Dendritic cell treated with granulocyte-macrophage colony-stimulating factor and Interleukin-4, amounts not matched to agents 40 ng/mL and 50 ng/mL, for 4 days (primary cell): ENCODE results near the gene PYGO2.
"Not testable (repeated sequence)": the region's sequence is repeated elsewhere in the genome, so short reads cannot be mapped to it uniquely, and the experiment has no call there.

Experiments
- H3K27ac Mint-ChIP-seq: one replicate; pipeline ENCODE4 v1.8.0; 2022; ENCODE audit warnings: mild to moderate bottlenecking, mixed read lengths
- H3K27me3 Mint-ChIP-seq: one replicate; pipeline ENCODE4 v1.8.0; 2022; ENCODE audit warnings: mild to moderate bottlenecking, mixed read lengths
- H3K36me3 Mint-ChIP-seq: one replicate; pipeline ENCODE4 v1.8.0; 2022; ENCODE audit warnings: low read depth, mixed read lengths
- H3K4me1 Mint-ChIP-seq: one replicate; pipeline ENCODE4 v1.8.0; 2022; ENCODE audit warnings: low read depth, mixed read lengths
- H3K4me3 Mint-ChIP-seq: one replicate; pipeline ENCODE4 v1.8.0; 2022; ENCODE audit warnings: mild to moderate bottlenecking, moderate library complexity, mixed read lengths
- H3K9me3 Mint-ChIP-seq: one replicate; pipeline ENCODE4 v1.8.0; 2022; ENCODE audit warnings: mixed read lengths
- intact Hi-C: fragments of 100-400 bp; cut with micrococcal nuclease; formaldehyde crosslinking; loops from one replicate; pipeline ENCODE4 v1.15.0; 2022

Gene PYGO2

DNA sequence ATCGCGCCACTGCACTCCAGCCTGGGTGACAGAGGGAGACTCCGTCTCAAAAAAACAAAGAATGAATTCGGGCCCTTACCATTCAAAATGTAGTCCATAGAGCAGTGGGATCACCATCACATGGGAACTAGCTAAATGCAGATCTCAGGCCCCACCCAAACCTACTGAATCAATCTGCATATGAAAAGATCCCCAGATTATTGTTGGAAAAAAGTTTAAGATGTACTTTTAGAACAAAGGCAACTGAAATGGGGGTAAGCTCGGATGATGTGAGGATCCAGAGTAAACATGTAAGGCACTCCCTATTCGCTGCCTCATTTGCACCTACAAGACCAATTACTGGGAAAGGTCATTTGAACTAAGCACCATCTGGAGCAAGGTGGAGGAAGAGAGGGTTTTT lies 20.8 kb upstream of the PYGO2 start:
- Mint-ChIP-seq H3K27ac (no peak overlapping the region), H3K27me3 (no peaks in the 10 kb centered on the region), H3K4me1 (peaks cover 6% of the 10 kb centered on the region), H3K36me3 (peaks cover 29% of the 10 kb centered on the region), H3K9me3 (no peaks in the 10 kb centered on the region), H3K4me3 (no peak overlapping the region)
- intact Hi-C loops: loop anchor here (2.0 kb wide), 1 partner anchor 16 kb away; no protein-coding TSS in a partner anchor

DNA sequence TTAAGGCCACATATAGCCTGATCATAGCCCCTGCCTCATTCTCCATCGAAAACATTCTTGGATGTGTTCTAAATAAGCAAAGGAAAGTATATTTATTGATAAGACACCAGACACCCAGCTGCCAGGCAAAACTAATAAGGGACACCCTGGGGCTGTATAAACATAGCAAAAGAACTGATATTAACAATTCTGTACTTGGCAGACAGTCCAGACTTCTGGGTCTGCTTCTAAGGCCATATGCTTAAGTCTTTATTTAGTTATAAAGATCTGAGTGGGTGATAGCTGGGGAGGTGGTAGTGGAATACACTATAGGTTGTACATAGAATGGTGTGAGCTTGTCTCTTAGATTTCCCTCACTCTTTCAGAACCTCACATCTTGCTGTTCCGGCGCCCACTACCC lies 16.8 kb upstream of the PYGO2 start:
- Mint-ChIP-seq H3K27ac (no peak overlapping the region), H3K27me3 (no peaks in the 10 kb centered on the region), H3K4me1 (no peaks in the 10 kb centered on the region), H3K4me3 (no peak overlapping the region), H3K9me3 (no peaks in the 10 kb centered on the region), H3K36me3 (peaks cover 7% of the 10 kb centered on the region)
- intact Hi-C loops: no loop called here

DNA sequence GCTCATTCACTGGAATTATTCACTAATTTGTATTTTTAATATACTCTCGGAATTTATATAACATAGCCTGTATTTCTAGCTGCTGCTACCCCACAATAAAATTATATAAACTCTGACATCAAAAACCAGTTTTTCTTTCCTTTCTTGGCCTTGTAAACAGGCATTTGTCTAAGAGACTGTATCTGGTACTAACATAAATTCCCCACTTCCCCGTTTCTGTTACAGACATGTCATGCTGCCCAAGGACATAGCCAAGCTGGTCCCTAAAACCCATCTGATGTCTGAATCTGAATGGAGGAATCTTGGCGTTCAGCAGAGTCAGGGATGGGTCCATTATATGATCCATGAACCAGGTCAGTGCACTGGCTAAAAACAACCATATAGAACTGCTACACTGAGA lies 16.2 kb upstream of the PYGO2 start:
- H3K27ac Mint-ChIP-seq, H3K36me3 Mint-ChIP-seq, intact Hi-C loops, H3K9me3 Mint-ChIP-seq, H3K4me1 Mint-ChIP-seq, H3K4me3 Mint-ChIP-seq, H3K27me3 Mint-ChIP-seq: not testable (repeated sequence)

DNA sequence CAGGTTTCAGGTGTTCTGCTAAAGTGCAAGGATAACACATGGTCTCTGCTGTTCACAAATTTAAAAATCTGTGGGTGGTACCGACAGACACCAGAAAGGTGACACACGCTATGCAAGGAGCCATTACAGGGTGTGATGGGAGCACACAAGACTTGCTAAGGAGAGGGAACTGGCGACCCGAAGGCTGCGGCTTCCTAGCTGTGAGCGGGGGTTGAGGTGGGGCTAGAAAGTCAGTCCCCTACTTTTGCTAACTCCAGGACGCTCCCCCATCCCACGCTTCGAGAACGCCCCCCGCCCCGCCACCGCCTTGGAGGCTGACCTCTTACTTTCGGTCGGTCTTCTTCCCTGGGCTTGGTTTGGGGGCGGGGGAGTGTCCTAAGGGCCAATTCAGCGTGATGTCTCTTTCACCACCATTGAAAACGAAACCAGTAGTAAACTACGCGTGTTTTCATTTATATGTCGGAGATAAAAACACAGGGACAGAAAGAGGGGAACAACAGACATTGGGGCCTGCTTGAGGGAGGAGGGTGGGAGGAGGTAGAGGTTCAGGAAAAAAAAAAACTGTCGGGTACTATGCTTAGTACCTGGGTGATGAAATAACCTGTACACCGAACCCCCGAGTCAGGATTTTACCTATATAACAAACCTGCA lies 14.0 kb upstream of the PYGO2 start:
- H3K27ac Mint-ChIP-seq: no peak overlapping the region
- no peaks in the 10 kb centered on the region for H3K4me1 Mint-ChIP-seq
- no peaks in the 10 kb centered on the region for H3K9me3 Mint-ChIP-seq
- H3K27me3 Mint-ChIP-seq: no peaks in the 10 kb centered on the region
- H3K36me3 Mint-ChIP-seq: peaks cover 25% of the 10 kb centered on the region
- H3K4me3 Mint-ChIP-seq: no peak overlapping the region
- intact Hi-C loops: loop anchor here (1.0 kb wide), 1 partner anchor 8 kb away; the partner anchor contains the start of gene FLAD1

DNA sequence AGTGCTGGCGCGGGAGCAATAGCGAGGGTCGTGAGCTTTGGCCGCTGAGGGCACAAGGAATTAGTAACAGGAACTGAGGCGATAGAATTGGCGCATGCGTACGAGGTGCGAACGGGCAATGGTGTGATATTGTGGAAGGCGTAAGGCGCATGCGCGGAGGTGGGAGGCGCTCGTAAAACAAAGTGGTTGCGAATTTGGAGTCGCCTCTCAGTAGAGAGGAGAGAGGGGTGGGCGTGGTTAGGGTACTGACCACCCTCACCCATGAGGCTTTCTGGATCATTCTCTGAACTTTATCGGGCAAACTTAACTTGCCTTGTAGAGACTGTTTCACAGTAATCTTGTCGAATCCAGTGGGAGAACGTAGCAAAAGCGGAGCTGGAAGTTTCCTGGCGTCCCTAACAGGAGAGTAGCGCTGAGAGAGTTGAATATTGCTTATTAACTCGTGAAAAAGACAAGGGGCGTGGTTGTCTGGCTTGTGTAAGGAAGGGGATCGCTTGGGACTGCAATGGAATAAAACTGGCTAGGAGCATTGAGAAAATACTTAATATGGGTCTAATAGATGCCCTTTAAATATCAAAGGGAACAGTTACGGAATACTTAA lies 13.3 kb upstream of the PYGO2 start:
- no peaks in the 10 kb centered on the region for H3K4me1 Mint-ChIP-seq
- intact Hi-C loops: loop anchor here (1.0 to 5.0 kb wide), 4 partner anchors 8 to 76 kb away; partner anchors contain the start of genes ADAM15 and FLAD1
- H3K4me3 Mint-ChIP-seq: no peak overlapping the region
- peaks cover 31% of the 10 kb centered on the region for H3K36me3 Mint-ChIP-seq
- H3K27ac Mint-ChIP-seq: no peak overlapping the region
- no peaks in the 10 kb centered on the region for H3K9me3 Mint-ChIP-seq
- H3K27me3 Mint-ChIP-seq: no peaks in the 10 kb centered on the region

DNA sequence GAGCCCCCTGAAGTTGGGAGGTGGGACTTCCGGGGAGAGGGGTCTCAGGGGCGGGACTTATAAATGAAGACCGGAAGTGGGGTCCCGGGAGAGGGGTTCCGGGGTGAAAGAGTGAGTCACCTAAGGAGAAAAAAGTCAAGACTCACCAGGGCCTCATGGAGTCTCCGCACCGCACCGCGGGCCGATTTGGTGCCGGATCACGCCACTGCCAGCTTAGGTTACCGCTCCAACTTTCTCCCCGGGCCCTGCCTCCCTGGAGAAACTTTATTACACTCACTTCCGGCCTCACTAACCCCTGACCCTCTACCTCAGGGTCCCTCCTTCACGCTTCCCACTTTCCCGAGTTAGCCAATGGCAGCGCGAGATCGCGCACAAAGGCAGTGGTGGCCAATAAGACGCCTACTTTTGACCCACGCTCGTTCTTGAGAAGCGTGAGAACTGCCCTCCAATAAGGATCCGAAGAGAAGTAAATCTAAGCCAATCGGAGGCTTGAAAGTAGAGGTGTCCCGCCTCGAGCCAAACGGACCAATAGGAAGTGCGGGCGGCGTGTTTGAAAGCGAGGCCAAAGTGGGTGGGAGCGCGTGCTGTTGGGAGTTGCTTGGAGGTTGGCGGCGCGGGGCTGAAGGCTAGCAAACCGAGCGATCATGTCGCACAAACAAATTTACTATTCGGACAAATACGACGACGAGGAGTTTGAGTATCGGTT lies 12.7 kb upstream of the PYGO2 start, which contains the start of gene CKS1B:
CKS1B (plus strand) TSS at position 580 of the 706 bp plus-strand sequence; CDS start at position 645, 65 bp downstream.
- peaks cover 33% of the 10 kb centered on the region for H3K36me3 Mint-ChIP-seq
- H3K9me3 Mint-ChIP-seq: no peaks in the 10 kb centered on the region
- no peaks in the 10 kb centered on the region for H3K27me3 Mint-ChIP-seq
- no peak within 1 kb of the TSS for H3K4me3 Mint-ChIP-seq
- H3K4me1 Mint-ChIP-seq: no peaks in the 10 kb centered on the region
- H3K27ac Mint-ChIP-seq: no peak within 1 kb of the TSS
- intact Hi-C loops: loop anchor here (1.0 to 5.0 kb wide), 3 partner anchors 33 to 77 kb away; partner anchors contain the start of gene ADAM15

DNA sequence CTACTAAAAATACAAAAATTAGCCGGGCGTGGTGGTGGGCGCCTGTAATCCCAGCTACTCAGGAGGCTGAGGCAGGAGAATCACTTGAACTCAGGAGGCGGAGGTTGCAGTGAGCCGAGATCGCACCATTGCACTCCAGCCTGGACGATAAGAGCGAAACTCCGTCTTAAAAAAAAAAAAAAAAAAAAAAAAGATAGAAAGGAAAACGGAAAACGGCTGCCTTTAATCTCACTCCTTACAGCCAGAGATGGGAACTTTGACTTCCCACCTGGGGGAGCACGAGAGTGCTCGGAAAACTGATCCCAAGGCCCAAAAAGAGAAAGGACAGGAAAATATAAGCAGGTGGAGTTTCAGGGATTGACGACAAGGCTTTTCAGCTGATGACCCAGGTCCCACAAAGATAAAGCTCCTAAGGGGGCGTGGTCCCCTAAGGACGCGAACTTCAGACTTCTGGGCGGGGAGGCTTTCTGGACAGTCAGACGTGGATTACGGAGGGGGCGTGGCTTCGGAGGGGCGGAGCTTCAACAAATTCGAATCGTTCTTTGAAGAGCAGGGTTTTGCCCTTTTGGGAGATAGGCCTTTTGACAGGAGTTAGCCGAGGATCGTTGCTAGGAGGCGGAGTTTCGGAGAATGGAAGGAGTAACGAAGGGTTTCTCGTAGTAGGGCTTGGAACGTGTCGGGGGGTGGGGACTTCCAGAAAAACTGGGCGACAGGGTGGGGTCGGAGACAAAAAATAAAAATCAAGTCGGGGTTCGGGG lies 11.9 kb upstream of the PYGO2 start:
- no peak overlapping the region for H3K27ac Mint-ChIP-seq
- H3K36me3 Mint-ChIP-seq: peaks cover 39% of the 10 kb centered on the region
- H3K9me3 Mint-ChIP-seq: no peaks in the 10 kb centered on the region
- no peaks in the 10 kb centered on the region for H3K4me1 Mint-ChIP-seq
- no peaks in the 10 kb centered on the region for H3K27me3 Mint-ChIP-seq
- H3K4me3 Mint-ChIP-seq: no peak overlapping the region
- intact Hi-C loops: loop anchor here (1.0 to 5.0 kb wide), 3 partner anchors 34 to 78 kb away; partner anchors contain the start of gene ADAM15

DNA sequence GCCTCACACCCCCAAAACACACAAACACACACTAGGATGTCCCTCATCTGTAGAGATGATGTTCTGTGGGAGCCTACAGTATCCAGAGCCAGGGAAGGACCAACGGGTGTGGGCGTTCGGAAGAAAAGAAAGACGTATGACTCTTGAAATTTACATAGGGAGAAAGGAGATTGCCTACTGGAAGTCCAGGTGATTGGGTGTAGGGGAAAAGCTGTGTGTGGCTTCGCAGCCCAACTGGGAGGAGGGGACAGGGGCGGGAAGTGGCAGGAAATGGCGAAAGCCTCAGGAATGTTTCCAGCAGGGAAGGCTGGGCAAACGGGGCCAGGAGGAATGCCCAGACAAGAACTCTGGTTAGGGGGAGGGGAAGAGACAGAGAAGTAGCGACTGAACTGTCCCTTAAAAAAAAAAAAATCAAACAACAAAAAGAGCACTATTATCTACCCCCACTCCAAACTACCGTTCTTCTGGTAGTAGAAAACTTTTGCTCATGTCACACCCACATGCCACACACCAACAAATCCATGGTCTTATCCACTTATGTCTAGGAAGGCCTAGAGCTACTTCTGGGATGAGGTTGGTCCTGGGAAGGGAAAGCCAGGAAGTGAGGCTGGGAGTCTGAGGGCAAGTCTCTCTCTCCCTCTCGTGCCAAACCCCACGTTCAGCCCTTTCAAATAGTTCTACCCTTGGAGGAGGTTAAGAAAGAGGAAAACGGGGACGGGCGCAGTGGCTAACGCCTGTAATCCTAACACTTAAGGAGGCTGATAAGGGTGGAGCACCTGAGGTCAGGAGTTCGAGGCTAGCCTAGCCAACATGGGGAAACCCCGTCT lies 11.1 kb upstream of the PYGO2 start:
- intact Hi-C loops: loop anchor here (5.0 kb wide), 1 partner anchor 35 kb away; no protein-coding TSS in a partner anchor
- Mint-ChIP-seq H3K4me3 (no peak overlapping the region), H3K36me3 (peaks cover 47% of the 10 kb centered on the region), H3K27me3 (no peaks in the 10 kb centered on the region), H3K4me1 (no peaks in the 10 kb centered on the region), H3K27ac (no peak overlapping the region), H3K9me3 (no peaks in the 10 kb centered on the region)

DNA sequence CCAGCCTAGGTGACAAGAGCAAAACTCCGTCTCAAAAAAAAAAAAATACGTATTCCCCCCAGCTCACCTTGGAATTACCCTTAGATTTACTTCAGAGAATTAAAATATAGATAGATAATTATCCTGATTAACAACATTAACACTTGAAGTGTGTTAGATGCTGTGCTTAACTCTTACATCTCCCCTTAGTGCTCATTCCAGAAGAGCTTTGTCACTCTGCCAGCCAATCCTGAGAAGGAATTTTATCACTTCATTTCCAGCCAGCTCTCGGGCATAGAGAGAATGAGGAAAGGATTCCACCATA lies 10.6 kb upstream of the PYGO2 start:
- H3K36me3 Mint-ChIP-seq: peaks cover 52% of the 10 kb centered on the region
- no peaks in the 10 kb centered on the region for H3K27me3 Mint-ChIP-seq
- H3K4me1 Mint-ChIP-seq: no peaks in the 10 kb centered on the region
- no peak overlapping the region for H3K27ac Mint-ChIP-seq
- H3K9me3 Mint-ChIP-seq: no peaks in the 10 kb centered on the region
- H3K4me3 Mint-ChIP-seq: no peak overlapping the region
- intact Hi-C loops: loop anchor here (5.0 kb wide), 1 partner anchor 35 kb away; no protein-coding TSS in a partner anchor

DNA sequence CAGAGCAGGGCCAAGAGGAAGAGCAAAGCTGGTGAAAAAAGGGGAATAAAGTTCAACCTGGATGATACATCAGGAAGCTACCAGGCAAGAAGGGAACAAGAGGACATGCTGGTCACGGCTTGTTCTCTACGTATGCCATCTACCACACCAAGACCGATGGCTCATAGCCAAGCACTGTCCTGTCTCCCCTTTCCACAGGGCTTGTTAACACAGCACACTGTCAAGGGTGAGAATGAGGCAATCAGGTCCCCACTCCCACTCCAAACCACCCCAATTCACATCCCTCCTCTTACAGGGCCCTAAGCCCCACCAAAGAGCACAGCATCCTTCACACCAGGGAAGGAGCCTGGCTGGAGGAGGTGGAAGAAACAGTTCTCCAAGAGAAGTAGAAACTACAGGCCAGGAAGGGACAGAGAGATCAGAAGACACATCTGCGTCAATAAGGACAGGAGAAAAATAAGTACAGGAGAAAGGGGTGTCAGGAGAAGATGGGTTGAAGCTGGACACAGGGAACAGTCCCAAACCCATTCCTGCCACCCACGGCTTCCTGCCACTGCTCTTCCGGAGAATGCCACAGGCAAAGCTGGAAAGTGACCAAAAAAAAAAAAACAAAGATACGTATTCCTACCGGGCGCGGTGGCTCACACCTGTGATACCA lies 9.9 kb upstream of the PYGO2 start:
- Mint-ChIP-seq H3K27me3 (no peaks in the 10 kb centered on the region), H3K4me1 (no peaks in the 10 kb centered on the region), H3K4me3 (peak overlapping the region; percentile 80), H3K27ac (no peak overlapping the region), H3K36me3 (peaks cover 59% of the 10 kb centered on the region), H3K9me3 (no peaks in the 10 kb centered on the region)
- intact Hi-C loops: loop anchor here (5.0 kb wide), 1 partner anchor 36 kb away; no protein-coding TSS in a partner anchor

DNA sequence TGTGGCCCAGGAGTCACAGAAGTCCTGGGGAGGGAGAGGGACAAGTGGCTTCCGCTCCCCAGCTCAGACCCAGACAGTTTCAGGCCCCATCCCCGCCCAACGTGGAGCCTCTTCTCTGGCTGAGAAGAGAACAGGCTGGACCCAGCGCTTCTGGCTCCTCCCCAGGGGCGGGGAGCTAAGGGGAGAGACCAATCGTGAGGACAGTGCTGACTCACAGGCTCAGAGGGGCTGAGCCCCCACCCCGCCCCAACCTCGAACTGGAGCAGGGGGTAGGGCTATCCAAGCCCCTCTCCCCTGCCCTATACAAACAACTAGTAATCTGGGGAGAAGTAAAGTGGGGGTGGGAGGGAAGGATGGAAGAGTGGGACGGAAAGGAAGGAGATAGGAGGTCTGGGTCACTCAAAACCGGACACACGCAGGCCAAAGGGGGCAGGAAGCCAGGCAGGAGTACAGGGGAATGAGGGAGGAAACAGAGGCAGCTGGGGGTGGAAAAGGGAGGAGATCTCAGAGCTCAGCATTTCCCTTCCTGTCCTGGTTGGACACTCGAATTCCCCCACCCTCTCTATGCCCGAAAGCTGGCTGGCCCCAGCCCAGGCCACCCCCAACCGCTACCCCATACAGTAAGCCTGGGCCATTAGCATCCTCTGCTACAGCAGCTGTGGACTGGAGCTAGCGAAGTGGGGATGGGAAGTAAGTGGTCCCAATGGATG lies 9.2 kb upstream of the PYGO2 start, which contains the start of gene SHC1:
SHC1 (minus strand) TSS at position 117 of the 710 bp plus-strand sequence. CDS start 221 bp downstream, outside the sequence.
- H3K4me3 Mint-ChIP-seq: peak within 1 kb of the TSS; percentile 80
- H3K27ac Mint-ChIP-seq: peak within 1 kb of the TSS; percentile 26
- H3K9me3 Mint-ChIP-seq: no peaks in the 10 kb centered on the region
- peaks cover 66% of the 10 kb centered on the region for H3K36me3 Mint-ChIP-seq
- no peaks in the 10 kb centered on the region for H3K27me3 Mint-ChIP-seq
- H3K4me1 Mint-ChIP-seq: no peaks in the 10 kb centered on the region
- intact Hi-C loops: loop anchor here (5.0 kb wide), 1 partner anchor 37 kb away; no protein-coding TSS in a partner anchor

DNA sequence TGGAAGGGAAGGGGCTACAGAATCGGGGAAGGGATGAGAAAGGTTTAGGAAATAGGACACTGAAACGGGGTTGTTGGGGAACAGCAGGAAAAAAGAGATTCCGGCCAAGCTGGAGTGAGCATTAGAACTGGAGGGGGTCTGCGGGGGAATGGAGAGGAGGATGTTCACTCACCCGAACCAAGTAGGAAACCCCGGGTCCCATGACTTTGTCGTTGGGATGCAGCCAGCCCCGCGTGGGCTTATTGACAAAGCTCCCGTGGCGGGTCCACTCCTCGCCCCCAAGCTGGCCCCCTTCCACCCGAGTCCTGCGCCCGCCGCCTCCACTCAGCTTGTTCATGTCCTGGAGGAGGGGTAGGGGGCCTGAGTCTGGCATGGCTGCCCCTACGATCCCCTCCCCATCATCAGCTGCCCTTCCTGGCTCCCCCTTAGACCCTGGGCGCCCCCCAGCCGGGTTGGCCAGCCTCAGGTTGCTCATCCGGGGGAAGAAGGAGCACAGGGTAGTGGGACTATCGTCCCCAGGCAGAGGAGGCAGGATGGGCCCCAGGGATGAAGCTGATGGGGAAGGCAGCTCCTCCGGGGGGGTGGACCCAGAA lies 8.4 kb upstream of the PYGO2 start:
- Mint-ChIP-seq H3K4me1 (peaks cover 7% of the 10 kb centered on the region), H3K4me3 (peak overlapping the region; percentile 80), H3K36me3 (peaks cover 74% of the 10 kb centered on the region), H3K27ac (peak overlapping the region; percentile 26), H3K9me3 (no peaks in the 10 kb centered on the region), H3K27me3 (no peaks in the 10 kb centered on the region)
- intact Hi-C loops: loop anchor here (5.0 to 10.0 kb wide), 2 partner anchors 37 to 115 kb away; no protein-coding TSS in a partner anchor
